HUDEP-2 (cell line): Measurements from ENCODE around the gene ABLIM1.

ENCODE experiments used
- DNase-seq, 76 experiments: peaks; one replicate each; lab custom pipeline; 2025; ENCODE audit not compliant: unreplicated experiment in 76 of 76; lab: John Stamatoyannopoulos, UW

The ABLIM1 gene

GRCh38 chr10:114474989-114475388, 183.1 kb downstream of the ABLIM1 start:
- DNase-seq = no peak

GRCh38 chr10:114473776-114474175, 184.3 kb downstream of the ABLIM1 start:
- no peak for DNase-seq

GRCh38 chr10:114472877-114473253, 185.2 kb downstream of the ABLIM1 start:
- no peak for DNase-seq

- no peak for DNase-seq
Measured at GRCh38 chr10:114471906-114472876, 185.9 kb downstream of the ABLIM1 start.

- DNase-seq = peak in 40 of 76 experiments; percentile 2 to 54 (median 20)
Measured at GRCh38 chr10:114470956-114471905, 186.8 kb downstream of the ABLIM1 start.

- DNase-seq = no peak
Measured at GRCh38 chr10:114470361-114470760, 187.7 kb downstream of the ABLIM1 start.

GRCh38 chr10:114458955-114459354, 199.1 kb downstream of the ABLIM1 start:
- DNase-seq = peak in 49 of 76 experiments; percentile 0 to 48 (median 22)

- no peak for DNase-seq
Measured at GRCh38 chr10:114458216-114458920, 199.7 kb downstream of the ABLIM1 start.

- no peak for DNase-seq
Measured at GRCh38 chr10:114453576-114453975, 204.5 kb downstream of the ABLIM1 start.

- no peak for DNase-seq
Measured at GRCh38 chr10:114448897-114449296, 209.2 kb downstream of the ABLIM1 start.

- DNase-seq = no peak
Measured at GRCh38 chr10:114445332-114445731, 212.7 kb downstream of the ABLIM1 start.

GRCh38 chr10:114444819-114445218, 213.3 kb downstream of the ABLIM1 start:
- no peak for DNase-seq

- peak in 55 of 76 experiments; percentile 1 to 71 (median 26) for DNase-seq
Measured at GRCh38 chr10:114442091-114442630, 215.9 kb downstream of the ABLIM1 start.

- DNase-seq = no peak
Measured at GRCh38 chr10:114441107-114441506, 217.0 kb downstream of the ABLIM1 start.

GRCh38 chr10:114437473-114438292, 220.4 kb downstream of the ABLIM1 start:
- no peak for DNase-seq

- DNase-seq = no peak
Measured at GRCh38 chr10:114436941-114437340, 221.1 kb downstream of the ABLIM1 start.

GRCh38 chr10:114432566-114433093, 225.4 kb downstream of the ABLIM1 start:
- DNase-seq = no peak

GRCh38 chr10:114431414-114432135, 226.5 kb downstream of the ABLIM1 start:
- no peak for DNase-seq
